ENCODE results near the gene FHIT. TPM values are rescaled to one million over a fixed set of nuclear protein-coding genes. Genes with fewer than 3 reads are reported as not detected.

The FHIT gene
- total RNA-seq, 1 donor from 2014 or later = 20.2 TPM

DNA sequence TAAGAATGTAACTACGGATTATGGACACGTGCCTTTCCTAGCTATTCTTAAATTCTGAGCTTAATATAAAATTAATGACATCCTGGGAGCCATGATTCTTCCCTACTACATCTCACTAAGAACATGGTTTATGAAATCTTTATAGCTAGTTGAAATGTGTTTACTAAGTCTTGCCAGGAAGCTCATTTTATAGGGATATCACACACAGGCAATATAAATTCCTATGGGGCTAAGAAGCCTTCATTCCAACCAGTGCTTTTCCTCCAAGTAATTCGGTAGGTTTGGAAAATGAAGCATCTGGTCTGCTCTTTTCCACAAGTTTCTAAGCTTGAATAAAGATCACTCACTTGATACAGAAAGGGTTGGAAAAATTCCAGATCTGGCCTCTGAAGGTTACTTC is 802.6 kb downstream of the FHIT start:
- Mint-ChIP-seq H3K4me1 (ENCODE audit: unreplicated experiment) (no peaks in the 10 kb centered on the region), H3K27ac (ENCODE audit: unreplicated experiment) (no peak overlapping the region), H3K36me3 (ENCODE audit: low read depth, unreplicated experiment) (no peaks in the 10 kb centered on the region), H3K27me3 (ENCODE audit: unreplicated experiment) (no peaks in the 10 kb centered on the region), H3K9me3 (ENCODE audit: unreplicated experiment) (no peaks in the 10 kb centered on the region), H3K4me3 (ENCODE audit: unreplicated experiment) (no peak overlapping the region)
- TF ChIP-seq, protein P1, sequence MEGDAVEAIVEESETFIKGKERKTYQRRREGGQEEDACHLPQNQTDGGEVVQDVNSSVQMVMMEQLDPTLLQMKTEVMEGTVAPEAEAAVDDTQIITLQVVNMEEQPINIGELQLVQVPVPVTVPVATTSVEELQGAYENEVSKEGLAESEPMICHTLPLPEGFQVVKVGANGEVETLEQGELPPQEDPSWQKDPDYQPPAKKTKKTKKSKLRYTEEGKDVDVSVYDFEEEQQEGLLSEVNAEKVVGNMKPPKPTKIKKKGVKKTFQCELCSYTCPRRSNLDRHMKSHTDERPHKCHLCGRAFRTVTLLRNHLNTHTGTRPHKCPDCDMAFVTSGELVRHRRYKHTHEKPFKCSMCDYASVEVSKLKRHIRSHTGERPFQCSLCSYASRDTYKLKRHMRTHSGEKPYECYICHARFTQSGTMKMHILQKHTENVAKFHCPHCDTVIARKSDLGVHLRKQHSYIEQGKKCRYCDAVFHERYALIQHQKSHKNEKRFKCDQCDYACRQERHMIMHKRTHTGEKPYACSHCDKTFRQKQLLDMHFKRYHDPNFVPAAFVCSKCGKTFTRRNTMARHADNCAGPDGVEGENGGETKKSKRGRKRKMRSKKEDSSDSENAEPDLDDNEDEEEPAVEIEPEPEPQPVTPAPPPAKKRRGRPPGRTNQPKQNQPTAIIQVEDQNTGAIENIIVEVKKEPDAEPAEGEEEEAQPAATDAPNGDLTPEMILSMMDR (IDR thresholded peaks at IDR 0.05; ENCODE audit: unreplicated experiment) = no peak
- DNase-seq (ENCODE audit: low spot score) = no peak

DNA sequence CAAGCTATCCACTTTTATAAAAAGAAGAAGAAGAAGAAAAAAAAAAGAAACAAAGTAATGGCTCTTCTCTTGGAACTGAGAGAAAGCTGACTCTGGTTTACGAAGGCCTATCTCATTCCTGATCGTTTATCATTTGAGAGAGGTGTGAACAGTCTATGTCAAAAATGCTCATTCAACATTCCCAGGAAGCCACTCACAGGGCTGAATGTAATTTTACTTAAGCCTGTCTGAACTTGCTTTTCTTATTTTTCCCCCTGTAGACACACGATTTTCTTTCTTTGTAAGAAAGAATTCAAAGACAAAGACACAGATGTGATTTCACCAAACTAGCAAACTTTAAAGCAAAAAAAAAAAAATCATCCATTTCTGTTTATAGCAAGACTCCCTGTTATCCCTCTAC is 805.8 kb downstream of the FHIT start:
- Mint-ChIP-seq H3K4me3 (ENCODE audit: unreplicated experiment) (no peak overlapping the region), H3K27ac (ENCODE audit: unreplicated experiment) (no peak overlapping the region), H3K4me1 (ENCODE audit: unreplicated experiment) (no peaks in the 10 kb centered on the region)

DNA sequence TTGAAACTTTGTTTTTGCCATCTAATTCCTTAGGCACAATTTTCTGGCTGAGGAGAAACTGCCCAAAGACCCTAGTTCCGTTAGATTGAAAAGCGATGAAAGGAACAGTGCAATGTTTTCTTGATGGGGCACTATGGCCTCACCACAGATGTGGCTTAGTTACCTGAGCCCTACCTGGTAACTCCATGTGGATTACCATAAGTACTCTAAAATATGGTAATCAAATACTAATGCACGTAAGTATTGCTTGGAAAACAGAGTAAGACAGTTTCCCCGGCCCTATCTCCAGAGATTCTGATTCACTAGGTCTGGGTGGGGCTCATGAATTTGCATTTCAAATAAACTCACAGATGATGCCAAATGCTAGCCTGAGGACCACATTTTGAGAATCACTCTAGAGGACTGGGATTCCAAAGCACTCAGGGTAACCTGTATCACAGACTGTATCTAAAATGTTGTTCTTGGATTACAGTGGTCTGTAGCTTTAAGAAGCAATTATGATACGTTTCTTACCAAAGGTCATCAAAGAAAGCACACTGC is 806.3 kb downstream of the FHIT start:
- TF ChIP-seq, protein P1 (IDR thresholded peaks at IDR 0.05; ENCODE audit: unreplicated experiment) = no peak
- no peak for DNase-seq (ENCODE audit: low spot score)
- H3K9me3 Mint-ChIP-seq (ENCODE audit: unreplicated experiment) = no peaks in the 10 kb centered on the region
- no peak overlapping the region for H3K4me3 Mint-ChIP-seq (ENCODE audit: unreplicated experiment)
- no peaks in the 10 kb centered on the region for H3K4me1 Mint-ChIP-seq (ENCODE audit: unreplicated experiment)
- no peaks in the 10 kb centered on the region for H3K36me3 Mint-ChIP-seq (ENCODE audit: low read depth, unreplicated experiment)
- no peak overlapping the region for H3K27ac Mint-ChIP-seq (ENCODE audit: unreplicated experiment)
- no peaks in the 10 kb centered on the region for H3K27me3 Mint-ChIP-seq (ENCODE audit: unreplicated experiment)

More for the DNA sequence above, 805.8 kb downstream of the FHIT start:
- TF ChIP-seq, protein P1 (IDR thresholded peaks at IDR 0.05; ENCODE audit: unreplicated experiment) = no peak
- no peaks in the 10 kb centered on the region for H3K36me3 Mint-ChIP-seq (ENCODE audit: low read depth, unreplicated experiment)
- H3K9me3 Mint-ChIP-seq (ENCODE audit: unreplicated experiment) = no peaks in the 10 kb centered on the region
- H3K27me3 Mint-ChIP-seq (ENCODE audit: unreplicated experiment) = no peaks in the 10 kb centered on the region
- DNase-seq (ENCODE audit: low spot score) = no peak

DNA sequence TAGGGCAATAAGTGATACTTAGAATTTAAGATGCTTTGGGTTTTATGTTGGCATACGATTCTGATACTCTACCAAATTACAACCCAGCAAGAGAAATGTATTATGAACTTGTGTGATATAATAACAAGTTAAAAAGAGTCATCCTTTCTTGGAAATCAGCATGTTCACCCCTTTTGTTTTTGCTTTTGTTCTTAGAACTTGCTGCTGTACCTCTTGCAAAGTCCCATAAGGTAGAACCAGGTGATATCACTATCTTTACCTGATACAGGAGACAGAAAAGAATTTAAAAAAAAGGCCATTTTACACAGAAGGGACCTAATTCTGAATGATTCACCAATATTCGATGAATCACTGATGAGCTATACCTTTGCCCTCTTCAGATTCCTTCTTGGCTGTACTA is 810.4 kb downstream of the FHIT start:
- Mint-ChIP-seq H3K4me1 (ENCODE audit: unreplicated experiment) (no peaks in the 10 kb centered on the region), H3K36me3 (ENCODE audit: low read depth, unreplicated experiment) (no peaks in the 10 kb centered on the region), H3K27ac (ENCODE audit: unreplicated experiment) (no peak overlapping the region), H3K27me3 (ENCODE audit: unreplicated experiment) (no peaks in the 10 kb centered on the region), H3K4me3 (ENCODE audit: unreplicated experiment) (no peak overlapping the region), H3K9me3 (ENCODE audit: unreplicated experiment) (no peaks in the 10 kb centered on the region)
- DNase-seq (ENCODE audit: low spot score) = no peak
- TF ChIP-seq, protein P1 (IDR thresholded peaks at IDR 0.05; ENCODE audit: unreplicated experiment) = no peak

DNA sequence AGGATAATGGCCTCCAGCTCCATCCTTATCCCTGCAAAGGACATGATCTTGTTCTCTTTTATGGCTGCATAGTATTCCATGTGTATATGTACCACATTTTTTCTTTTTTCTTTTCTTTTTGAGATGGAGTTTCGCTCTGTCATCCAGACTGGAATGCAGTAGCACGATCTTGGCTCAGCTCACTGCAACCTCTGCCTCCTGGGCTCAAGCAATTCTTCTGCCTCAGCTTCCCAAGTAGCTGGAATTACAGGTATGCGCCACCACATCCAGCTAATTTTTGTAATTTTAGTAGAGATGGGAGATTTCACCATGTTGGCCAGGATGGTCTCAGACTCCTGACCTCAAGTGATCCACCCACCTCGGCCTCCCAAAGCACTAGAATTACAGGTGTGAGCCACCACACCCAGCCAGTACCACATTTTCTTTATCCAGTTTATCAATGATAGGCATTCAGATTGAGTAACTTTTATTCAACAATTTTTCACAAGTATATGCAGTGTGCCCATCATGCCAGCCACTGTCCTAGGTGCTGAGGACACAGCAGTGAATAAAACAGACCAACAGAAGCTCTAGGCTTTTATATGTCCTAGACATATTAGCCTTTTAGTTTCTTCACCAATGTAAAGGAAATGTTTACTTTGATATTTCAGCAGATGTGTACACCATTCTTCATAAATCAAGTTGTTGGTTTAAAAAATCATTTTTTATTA is 815.2 kb downstream of the FHIT start:
- no peak for DNase-seq (ENCODE audit: low spot score)
- Mint-ChIP-seq H3K27ac (ENCODE audit: unreplicated experiment) (no peak overlapping the region), H3K9me3 (ENCODE audit: unreplicated experiment) (no peaks in the 10 kb centered on the region), H3K36me3 (ENCODE audit: low read depth, unreplicated experiment) (no peaks in the 10 kb centered on the region), H3K4me3 (ENCODE audit: unreplicated experiment) (no peak overlapping the region), H3K27me3 (ENCODE audit: unreplicated experiment) (no peaks in the 10 kb centered on the region), H3K4me1 (ENCODE audit: unreplicated experiment) (no peaks in the 10 kb centered on the region)
- TF ChIP-seq, protein P1 (IDR thresholded peaks at IDR 0.05; ENCODE audit: unreplicated experiment) = no peak
